ENCODE measurements around the gene IRF6. TPM values are rescaled to one million over a fixed set of nuclear protein-coding genes. Genes with fewer than 3 reads are reported as not detected.

Gene IRF6
- total and polyA plus RNA-seq, 4 donors, result 8.7 to 29.2 (median 18.6) TPM

- Histone ChIP-seq H3K27me3 (ENCODE audit: control insufficient read depth in 3 of 3, insufficient read depth in 3 of 3, low read length in 2 of 3) (no peaks in the 10 kb centered on the region), H3K36me3 (ENCODE audit: control insufficient read depth in 4 of 4, insufficient read depth in 4 of 4, low read length in 4 of 4) (peaks cover 0 to under 1% (median 0%) of the 10 kb centered on the region in 4 donors), H3K9me3 (ENCODE audit: control insufficient read depth in 4 of 4, insufficient read depth in 3 of 4, low read length in 3 of 4) (no peaks in the 10 kb centered on the region), H3K9ac (ENCODE audit: insufficient read depth in 1 of 2, low read length in 2 of 2) (no peak overlapping the region), H3K27ac (ENCODE audit: low read depth in 1 of 2, low read length in 1 of 2) (no peak overlapping the region), H3K4me3 (no peak overlapping the region), H3K4me1 (ENCODE audit: control insufficient read depth in 5 of 5, insufficient read depth in 5 of 5, low read length in 5 of 5) (peaks cover 0 to 20% (median 13%) of the 10 kb centered on the region in 5 donors)
- TF ChIP-seq CTCF (IDR thresholded peaks at IDR 0.05; ENCODE audit: control extremely low read depth, extremely low read depth), result no peak
- DNase-seq, result peak; percentile 39 to 76 (median 70)
- ATAC-seq (ENCODE audit: insufficient read depth, low FRiP score), result no peak
- WGBS, 2 donors, result 45 to 49% methylated on average over 6 of the region's 6 CpGs
Measured at GRCh38 chr1:209772126-209772525, 33.8 kb downstream of the IRF6 start.

- no peak overlapping the region for H3K4me3 ChIP-seq
- H3K27me3 ChIP-seq (ENCODE audit: control insufficient read depth in 3 of 3, insufficient read depth in 3 of 3, low read length in 2 of 3), result no peaks in the 10 kb centered on the region
- no peaks in the 10 kb centered on the region for H3K36me3 ChIP-seq (ENCODE audit: control insufficient read depth in 4 of 4, insufficient read depth in 4 of 4, low read length in 4 of 4)
- no peak overlapping the region for H3K9ac ChIP-seq (ENCODE audit: insufficient read depth in 1 of 2, low read length in 2 of 2)
- no peak for ATAC-seq (ENCODE audit: insufficient read depth, low FRiP score)
- no peak overlapping the region for H3K27ac ChIP-seq (ENCODE audit: low read depth in 1 of 2, low read length in 1 of 2)
- 94 to 96% methylated on average over 17 of the region's 17 CpGs for WGBS, 2 donors
- DNase-seq, result peak; percentile 27 to 46 (median 39)
- no peak for TF ChIP-seq CTCF (IDR thresholded peaks at IDR 0.05; ENCODE audit: control extremely low read depth, extremely low read depth)
- H3K9me3 ChIP-seq (ENCODE audit: control insufficient read depth in 4 of 4, insufficient read depth in 3 of 4, low read length in 3 of 4), result no peaks in the 10 kb centered on the region
- peaks cover 0 to 20% (median 11%) of the 10 kb centered on the region in 5 donors for H3K4me1 ChIP-seq (ENCODE audit: control insufficient read depth in 5 of 5, insufficient read depth in 5 of 5, low read length in 5 of 5)
Measured at GRCh38 chr1:209770636-209771415, 35.1 kb downstream of the IRF6 start.

GRCh38 chr1:209769971-209770370 lies 36.0 kb downstream of the IRF6 start:
- H3K9me3 ChIP-seq (ENCODE audit: control insufficient read depth in 4 of 4, insufficient read depth in 3 of 4, low read length in 3 of 4), result no peaks in the 10 kb centered on the region
- H3K36me3 ChIP-seq (ENCODE audit: control insufficient read depth in 4 of 4, insufficient read depth in 4 of 4, low read length in 4 of 4), result no peaks in the 10 kb centered on the region
- H3K4me3 ChIP-seq, result no peak overlapping the region
- peak overlapping the region; percentile 38 to 45 for H3K27ac ChIP-seq (ENCODE audit: low read depth in 1 of 2, low read length in 1 of 2)
- H3K27me3 ChIP-seq (ENCODE audit: control insufficient read depth in 3 of 3, insufficient read depth in 3 of 3, low read length in 2 of 3), result no peaks in the 10 kb centered on the region
- 25 to 59% methylated on average over 7 of the region's 7 CpGs for WGBS, 2 donors
- no peak overlapping the region for H3K9ac ChIP-seq (ENCODE audit: insufficient read depth in 1 of 2, low read length in 2 of 2)
- DNase-seq, result peak; percentile 34 to 53 (median 41)
- no peak for ATAC-seq (ENCODE audit: insufficient read depth, low FRiP score)
- no peak for TF ChIP-seq CTCF (IDR thresholded peaks at IDR 0.05; ENCODE audit: control extremely low read depth, extremely low read depth)
- H3K4me1 ChIP-seq (ENCODE audit: control insufficient read depth in 5 of 5, insufficient read depth in 5 of 5, low read length in 5 of 5), result peaks cover 0 to 20% (median 11%) of the 10 kb centered on the region in 5 donors

Measured in lung (tissue), 12 donors.